ENCODE data around the gene AUNIP.

Gene AUNIP

DNA sequence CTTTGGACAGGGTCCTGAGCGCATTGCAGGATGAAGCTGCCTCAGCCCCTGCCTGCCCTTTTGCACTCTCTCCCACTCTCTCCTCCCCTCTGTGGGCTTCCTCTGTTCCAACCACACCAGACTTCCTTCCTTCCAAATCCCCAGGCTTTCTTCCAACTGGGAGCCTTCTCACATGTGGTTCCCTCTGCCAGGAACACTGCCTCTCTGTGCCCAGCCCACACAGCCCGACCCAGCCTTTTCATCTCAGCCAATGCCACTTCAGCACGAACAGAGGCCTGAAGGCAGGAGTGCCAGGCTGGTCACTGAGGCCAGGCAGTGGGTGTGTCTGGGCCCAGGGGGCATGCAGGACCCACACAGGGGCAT, 53.4 kb downstream of the AUNIP start:
- no CpG with 5 or more reads among the region's 3 CpGs for WGBS (ENCODE audit: extremely low coverage, insufficient coverage, insufficient read length)
- Histone ChIP-seq H2AK5ac (ENCODE audit: low read length) (no peak overlapping the region), H4K8ac (ENCODE audit: low read depth, low read length) (no peak overlapping the region)

DNA sequence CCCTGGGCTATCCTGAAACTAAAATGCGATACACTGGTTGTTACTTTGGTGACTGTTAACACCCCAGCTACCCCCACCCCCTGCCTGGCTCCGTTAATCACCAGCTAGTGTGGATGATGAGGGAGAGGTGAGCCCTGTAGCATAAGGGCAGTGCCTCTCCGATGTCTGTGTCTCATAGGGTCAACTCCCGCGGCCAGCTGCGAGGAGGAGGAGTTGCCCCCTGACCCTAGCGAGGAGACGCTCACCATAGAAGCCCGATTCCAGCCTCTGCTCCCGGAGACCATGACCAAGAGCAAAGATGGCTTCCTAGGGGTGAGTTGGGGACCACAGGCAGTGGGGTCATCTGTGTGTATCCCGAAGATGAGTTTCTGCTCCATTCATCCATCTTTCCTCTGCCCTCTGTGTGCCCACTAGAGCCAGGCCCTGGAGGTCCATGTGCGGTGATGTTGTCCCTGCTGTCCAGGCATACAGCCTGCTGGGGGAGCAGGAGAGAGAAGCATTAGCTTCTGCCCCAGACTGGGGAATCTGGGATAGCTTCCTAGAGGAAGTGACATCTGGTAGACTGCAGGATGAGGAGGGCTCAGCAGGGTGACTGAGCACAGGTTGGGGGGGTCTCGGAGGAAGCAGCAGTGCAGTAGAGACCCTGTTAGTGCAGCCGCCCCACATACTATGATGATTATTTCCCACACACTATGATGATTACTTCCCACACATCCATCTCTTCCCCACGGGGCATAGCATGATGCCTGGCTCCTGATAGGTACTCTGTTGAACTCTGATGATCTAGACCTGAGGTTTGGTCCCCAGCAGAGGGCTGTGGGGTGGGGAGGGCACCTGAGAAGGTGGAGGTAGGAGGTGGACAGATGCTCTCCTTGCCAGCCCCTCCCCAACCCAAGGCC, 54.0 kb downstream of the AUNIP start:
- Histone ChIP-seq H2AFZ (ENCODE audit: insufficient read depth, low read length, poor library complexity) (no peak overlapping the region), H3K9ac (ENCODE audit: low read length) (no peak overlapping the region), H3K36me3 (ENCODE audit: control insufficient read depth in 1 of 2, insufficient read depth in 2 of 2, low read length in 2 of 2) (peaks cover 31 to 37% of the 10 kb centered on the region in 2 experiments), H3K4me2 (ENCODE audit: low read length) (no peak overlapping the region), H3K4me3 (ENCODE audit: low read depth, low read length) (no peak overlapping the region), H2BK5ac (ENCODE audit: low read depth, low read length, poor library complexity) (no peak overlapping the region), H3K4me1 (ENCODE audit: control insufficient read depth in 1 of 2, insufficient read depth in 2 of 2, low read length in 2 of 2) (peaks cover 7% of the 10 kb centered on the region in 2 experiments), H3K27ac (ENCODE audit: low read depth, low read length) (no peak overlapping the region), H3K4ac (ENCODE audit: low read depth, low read length) (no peak overlapping the region), H3K23ac (ENCODE audit: low read length) (no peak overlapping the region), H3K79me2 (ENCODE audit: control insufficient read depth, insufficient read depth, low read length, poor library complexity) (peaks cover 2% of the 10 kb centered on the region), H3K27me3 (ENCODE audit: insufficient read depth, low read length) (no peaks in the 10 kb centered on the region), H3K14ac (ENCODE audit: low read length) (no peak overlapping the region), H2BK12ac (ENCODE audit: low read length) (no peak overlapping the region), H2AK5ac (ENCODE audit: low read length) (no peak overlapping the region), H3K79me1 (ENCODE audit: low read length) (no peaks in the 10 kb centered on the region), H2BK120ac (ENCODE audit: insufficient read depth, low read length, poor library complexity) (no peak overlapping the region), H4K12ac (ENCODE audit: low read depth, low read length) (no peak overlapping the region), H4K8ac (ENCODE audit: low read depth, low read length) (no peak overlapping the region), H4K91ac (ENCODE audit: low read depth, low read length) (no peak overlapping the region), H3K18ac (ENCODE audit: low read length) (no peak overlapping the region), H3K9me3 (ENCODE audit: insufficient read depth, low read depth, low read length) (no peaks in the 10 kb centered on the region)
- DNase-seq, result no peak
- WGBS (ENCODE audit: extremely low coverage, insufficient coverage, insufficient read length), result no CpG with 5 or more reads among the region's 15 CpGs

More for the DNA sequence above, 53.4 kb downstream of the AUNIP start:
- no peak overlapping the region for H3K4ac ChIP-seq (ENCODE audit: low read depth, low read length)
- no peak overlapping the region for H2BK120ac ChIP-seq (ENCODE audit: insufficient read depth, low read length, poor library complexity)
- H3K79me1 ChIP-seq (ENCODE audit: low read length), result no peaks in the 10 kb centered on the region
- H2AFZ ChIP-seq (ENCODE audit: insufficient read depth, low read length, poor library complexity), result no peak overlapping the region
- H4K12ac ChIP-seq (ENCODE audit: low read depth, low read length), result no peak overlapping the region
- no peak overlapping the region for H2BK5ac ChIP-seq (ENCODE audit: low read depth, low read length, poor library complexity)
- H3K18ac ChIP-seq (ENCODE audit: low read length), result no peak overlapping the region
- H3K9me3 ChIP-seq (ENCODE audit: insufficient read depth, low read depth, low read length), result no peaks in the 10 kb centered on the region
- no peak overlapping the region for H3K27ac ChIP-seq (ENCODE audit: low read depth, low read length)
- peaks cover 31 to 37% of the 10 kb centered on the region in 2 experiments for H3K36me3 ChIP-seq (ENCODE audit: control insufficient read depth in 1 of 2, insufficient read depth in 2 of 2, low read length in 2 of 2)
- H3K27me3 ChIP-seq (ENCODE audit: insufficient read depth, low read length), result no peaks in the 10 kb centered on the region
- no peak overlapping the region for H3K4me3 ChIP-seq (ENCODE audit: low read depth, low read length)
- no peak overlapping the region for H3K9ac ChIP-seq (ENCODE audit: low read length)
- peaks cover 3% of the 10 kb centered on the region in 2 experiments for H3K4me1 ChIP-seq (ENCODE audit: control insufficient read depth in 1 of 2, insufficient read depth in 2 of 2, low read length in 2 of 2)
- no peak overlapping the region for H3K23ac ChIP-seq (ENCODE audit: low read length)
- DNase-seq, result no peak
- H2BK12ac ChIP-seq (ENCODE audit: low read length), result no peak overlapping the region
- no peak overlapping the region for H3K14ac ChIP-seq (ENCODE audit: low read length)
- H3K4me2 ChIP-seq (ENCODE audit: low read length), result no peak overlapping the region
- H3K79me2 ChIP-seq (ENCODE audit: control insufficient read depth, insufficient read depth, low read length, poor library complexity), result no peaks in the 10 kb centered on the region
- H4K91ac ChIP-seq (ENCODE audit: low read depth, low read length), result no peak overlapping the region

DNA sequence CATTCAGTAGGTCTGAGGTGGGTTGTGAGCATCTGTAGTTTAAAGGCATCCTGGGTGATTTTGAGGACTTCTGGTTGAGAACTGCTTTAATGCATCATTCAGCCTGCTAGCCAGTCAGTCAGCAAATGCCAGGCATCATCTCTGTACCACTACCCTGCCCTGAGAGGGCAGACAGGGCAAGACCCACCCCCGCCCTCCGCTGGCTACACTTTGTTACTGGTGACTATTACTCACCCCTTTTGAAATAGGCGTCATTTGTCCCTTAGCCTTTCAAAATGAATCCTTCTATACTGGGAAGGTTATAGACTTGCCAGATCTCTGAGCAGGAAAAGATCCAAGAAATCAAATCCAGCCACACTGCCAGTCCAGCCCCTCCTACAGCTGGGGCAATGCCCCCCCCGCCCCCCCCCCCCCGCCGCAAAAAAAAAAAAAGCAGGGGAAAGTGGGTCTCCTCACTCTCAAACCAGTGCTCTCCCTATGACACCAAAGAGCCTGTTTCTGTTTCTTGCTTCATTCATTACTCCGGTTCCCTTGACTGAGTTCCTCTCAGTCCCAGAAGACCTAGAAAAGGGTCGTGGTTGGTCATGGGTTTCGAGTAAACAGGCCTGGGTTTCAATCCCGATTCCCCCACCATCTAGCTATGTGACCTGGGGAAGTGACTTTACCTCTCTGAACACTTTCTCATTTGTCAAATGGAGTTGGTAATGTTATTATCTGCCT, 54.9 kb downstream of the AUNIP start:
- no peak overlapping the region for H3K18ac ChIP-seq (ENCODE audit: low read length)
- peaks cover 26 to 29% of the 10 kb centered on the region in 2 experiments for H3K36me3 ChIP-seq (ENCODE audit: control insufficient read depth in 1 of 2, insufficient read depth in 2 of 2, low read length in 2 of 2)
- no peak overlapping the region for H4K8ac ChIP-seq (ENCODE audit: low read depth, low read length)
- H3K4me3 ChIP-seq (ENCODE audit: low read depth, low read length), result no peak overlapping the region
- no peak overlapping the region for H2BK12ac ChIP-seq (ENCODE audit: low read length)
- H2BK120ac ChIP-seq (ENCODE audit: insufficient read depth, low read length, poor library complexity), result no peak overlapping the region
- H3K4ac ChIP-seq (ENCODE audit: low read depth, low read length), result no peak overlapping the region
- H4K12ac ChIP-seq (ENCODE audit: low read depth, low read length), result no peak overlapping the region
- H4K91ac ChIP-seq (ENCODE audit: low read depth, low read length), result no peak overlapping the region
- peaks cover 10 to 11% of the 10 kb centered on the region in 2 experiments for H3K4me1 ChIP-seq (ENCODE audit: control insufficient read depth in 1 of 2, insufficient read depth in 2 of 2, low read length in 2 of 2)
- H3K14ac ChIP-seq (ENCODE audit: low read length), result no peak overlapping the region
- peaks cover 4% of the 10 kb centered on the region for H3K79me2 ChIP-seq (ENCODE audit: control insufficient read depth, insufficient read depth, low read length, poor library complexity)
- peaks cover 3% of the 10 kb centered on the region for H3K79me1 ChIP-seq (ENCODE audit: low read length)
- H2BK5ac ChIP-seq (ENCODE audit: low read depth, low read length, poor library complexity), result no peak overlapping the region
- no peak overlapping the region for H3K4me2 ChIP-seq (ENCODE audit: low read length)
- no peaks in the 10 kb centered on the region for H3K27me3 ChIP-seq (ENCODE audit: insufficient read depth, low read length)
- no peak for DNase-seq
- no peak overlapping the region for H3K27ac ChIP-seq (ENCODE audit: low read depth, low read length)
- no peak overlapping the region for H2AFZ ChIP-seq (ENCODE audit: insufficient read depth, low read length, poor library complexity)
- WGBS (ENCODE audit: extremely low coverage, insufficient coverage, insufficient read length), result no CpG with 5 or more reads among the region's 10 CpGs
- no peaks in the 10 kb centered on the region for H3K9me3 ChIP-seq (ENCODE audit: insufficient read depth, low read depth, low read length)
- no peak overlapping the region for H3K23ac ChIP-seq (ENCODE audit: low read length)
- no peak overlapping the region for H3K9ac ChIP-seq (ENCODE audit: low read length)
- H2AK5ac ChIP-seq (ENCODE audit: low read length), result no peak overlapping the region

DNA sequence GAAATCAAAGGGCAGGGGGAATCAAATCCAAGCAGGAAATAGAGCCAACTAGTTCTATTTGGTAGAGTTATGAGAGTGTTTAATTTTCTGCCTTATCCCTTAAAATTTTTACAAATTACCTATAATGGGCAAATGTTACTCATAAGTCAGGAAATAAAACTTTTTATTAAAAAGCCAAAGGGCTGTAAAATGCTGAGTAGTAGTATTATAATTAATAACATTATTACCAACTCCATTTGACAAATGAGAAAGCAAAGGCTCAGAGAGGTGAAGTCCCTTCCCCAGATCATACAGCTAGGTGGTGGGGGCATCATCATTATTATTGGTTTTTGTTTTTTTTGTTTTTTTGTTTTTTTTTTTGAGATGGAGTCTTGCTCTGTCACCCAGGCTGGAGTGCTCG, 55.9 kb downstream of the AUNIP start:
- no peak overlapping the region for H4K91ac ChIP-seq (ENCODE audit: low read depth, low read length)
- no CpG with 5 or more reads among the region's 1 CpG for WGBS (ENCODE audit: extremely low coverage, insufficient coverage, insufficient read length)
- H3K23ac ChIP-seq (ENCODE audit: low read length), result no peak overlapping the region

More for the DNA sequence above, 55.9 kb downstream of the AUNIP start:
- H3K4me1 ChIP-seq (ENCODE audit: control insufficient read depth in 1 of 2, insufficient read depth in 2 of 2, low read length in 2 of 2), result peaks cover 11 to 13% of the 10 kb centered on the region in 2 experiments
- H3K4me3 ChIP-seq (ENCODE audit: low read depth, low read length), result no peak overlapping the region
- no peak overlapping the region for H3K14ac ChIP-seq (ENCODE audit: low read length)
- no peak overlapping the region for H3K9ac ChIP-seq (ENCODE audit: low read length)
- no peak for DNase-seq
- H4K12ac ChIP-seq (ENCODE audit: low read depth, low read length), result no peak overlapping the region
- H3K79me2 ChIP-seq (ENCODE audit: control insufficient read depth, insufficient read depth, low read length, poor library complexity), result peaks cover 4% of the 10 kb centered on the region
- no peak overlapping the region for H4K8ac ChIP-seq (ENCODE audit: low read depth, low read length)
- no peak overlapping the region for H3K18ac ChIP-seq (ENCODE audit: low read length)
- no peak overlapping the region for H3K27ac ChIP-seq (ENCODE audit: low read depth, low read length)
- no peak overlapping the region for H2BK12ac ChIP-seq (ENCODE audit: low read length)
- H2AFZ ChIP-seq (ENCODE audit: insufficient read depth, low read length, poor library complexity), result no peak overlapping the region
- peaks cover 16 to 20% of the 10 kb centered on the region in 2 experiments for H3K36me3 ChIP-seq (ENCODE audit: control insufficient read depth in 1 of 2, insufficient read depth in 2 of 2, low read length in 2 of 2)
- H3K27me3 ChIP-seq (ENCODE audit: insufficient read depth, low read length), result no peaks in the 10 kb centered on the region
- peaks cover 3% of the 10 kb centered on the region for H3K79me1 ChIP-seq (ENCODE audit: low read length)
- no peak overlapping the region for H2AK5ac ChIP-seq (ENCODE audit: low read length)
- H3K4ac ChIP-seq (ENCODE audit: low read depth, low read length), result no peak overlapping the region
- H3K4me2 ChIP-seq (ENCODE audit: low read length), result no peak overlapping the region
- H2BK120ac ChIP-seq (ENCODE audit: insufficient read depth, low read length, poor library complexity), result no peak overlapping the region
- no peaks in the 10 kb centered on the region for H3K9me3 ChIP-seq (ENCODE audit: insufficient read depth, low read depth, low read length)
- no peak overlapping the region for H2BK5ac ChIP-seq (ENCODE audit: low read depth, low read length, poor library complexity)
